Lung (tissue), 12 donors: ENCODE data around the gene DOCK2. TPM values are rescaled to one million over a fixed set of nuclear protein-coding genes. Genes with fewer than 3 reads are reported as not detected.

Experiments
- ATAC-seq: fragments of 200-7000 bp; cut with Tn5 transposase; one replicate; pipeline ENCODE4 v1.9.1; 2020; ENCODE audit warnings: moderate number of reproducible peaks; ENCODE audit not compliant: insufficient read depth, low FRiP score
- DNase-seq, 3 donors: peaks; one replicate each; pipeline ENCODE4 v3.0.0-alpha.2; 2013 to 2017
- H3K27ac ChIP-seq, 2 donors: one replicate each; pipeline ENCODE4 v1.5.1; 2013; ENCODE audit warnings: mild to moderate bottlenecking in 2 of 2, moderate library complexity in 2 of 2, control low read depth in 1 of 2, inconsistent platforms in 1 of 2, low read depth in 1 of 2, low read length in 1 of 2
- H3K27me3 ChIP-seq, 3 donors: one replicate each; pipeline ENCODE4 v1.5.1; 2013; ENCODE audit warnings: low read length in 2 of 3; ENCODE audit not compliant: control insufficient read depth in 3 of 3, insufficient read depth in 3 of 3
- H3K36me3 ChIP-seq, 4 donors: one replicate each; pipeline ENCODE4 v1.5.1; 2013; ENCODE audit warnings: low read length in 4 of 4, mild to moderate bottlenecking in 1 of 4, moderate library complexity in 1 of 4; ENCODE audit not compliant: control insufficient read depth in 4 of 4, insufficient read depth in 4 of 4
- H3K4me1 ChIP-seq, 5 donors: one replicate each; pipeline ENCODE4 v1.5.1; 2013; ENCODE audit warnings: low read length in 5 of 5, mild to moderate bottlenecking in 2 of 5, moderate library complexity in 1 of 5; ENCODE audit not compliant: control insufficient read depth in 5 of 5, insufficient read depth in 5 of 5
- H3K4me3 ChIP-seq: one replicate; pipeline ENCODE4 v1.5.1; 2013; ENCODE audit warnings: mild to moderate bottlenecking, control low read depth, moderate library complexity
- H3K9ac ChIP-seq, 2 donors: one replicate each; pipeline ENCODE4 v1.5.1; 2013; ENCODE audit warnings: low read length in 2 of 2, control low read depth in 1 of 2; ENCODE audit not compliant: insufficient read depth in 1 of 2
- H3K9me3 ChIP-seq, 4 donors: one replicate each; pipeline ENCODE4 v1.5.1; 2013; ENCODE audit warnings: low read length in 3 of 4, mild to moderate bottlenecking in 1 of 4, moderate library complexity in 1 of 4; ENCODE audit not compliant: control insufficient read depth in 4 of 4, insufficient read depth in 3 of 4
- CTCF ChIP-seq: IDR thresholded peaks from 2 replicates; pipeline ENCODE4 v1.5.1; 2012; ENCODE audit warnings: mild to moderate bottlenecking; ENCODE audit errors: control extremely low read depth, extremely low read depth
- WGBS, 2 donors: extraction: QIAGEN DNeasy Blood & Tissue Kit; methylation state at CpG; one replicate each; pipeline ENCODE4 v1.1.7; 2013; 5-methylcytosine and 5-hydroxymethylcytosine counted together
- polyA plus RNA-seq, 2 donors: library from polyadenylated mRNA; stranded (reverse); fragments of 200-250 nt; gene quantifications; one replicate each; pipeline ENCODE4 v1.2.1, GENCODE V29; 2013
- total RNA-seq, 2 donors: library from RNA; depleted of rRNA in 1 of 2; stranded (reverse); fragments of >200 nt in 1 of 2; gene quantifications; one replicate each; pipeline ENCODE4 v1.2.1, GENCODE V29; 2014 to 2021
- donor health status: control.
- donor health status: control.
- donor health status: Bipolar disorder and iron deficiency.
- donor health status: healthy.
- donor health status: DM: yes; HTN: yes; CAD: no.

DOCK2 gene
- total and polyA plus RNA-seq, 4 donors, result 9.6 to 66.6 (median 43.4) TPM

- Histone ChIP-seq H3K9me3 (peaks cover 0 to 6% (median 0%) of the 10 kb centered on the region in 4 donors), H3K27me3 (no peaks in the 10 kb centered on the region), H3K27ac (no peak overlapping the region), H3K4me3 (no peak overlapping the region), H3K9ac (no peak overlapping the region), H3K4me1 (no peaks in the 10 kb centered on the region), H3K36me3 (no peaks in the 10 kb centered on the region)
- ATAC-seq, result peak; percentile 19
- peak in 1 of 3 donors; percentile 12 for DNase-seq
- no peak for TF ChIP-seq CTCF
- 85 to 89% methylated on average over 11 of the region's 11 CpGs for WGBS, 2 donors
Observed at GRCh38 chr5:170056561-170057267, 419.6 kb downstream of the DOCK2 start.

GRCh38 chr5:170057311-170057710, 420.2 kb downstream of the DOCK2 start:
- H3K9me3 ChIP-seq, result peaks cover 0 to 7% (median 0%) of the 10 kb centered on the region in 4 donors
- ATAC-seq (peak; percentile 53), DNase-seq (peak; percentile 54 to 82 (median 64))
- no peaks in the 10 kb centered on the region for H3K36me3 ChIP-seq
- 73 to 86% methylated on average over 11 of the region's 11 CpGs for WGBS, 2 donors
- no peaks in the 10 kb centered on the region for H3K27me3 ChIP-seq
- H3K27ac ChIP-seq, result no peak overlapping the region
- TF ChIP-seq CTCF, result no peak
- H3K4me1 ChIP-seq, result peaks cover 0 to 5% (median 0%) of the 10 kb centered on the region in 5 donors
- no peak overlapping the region for H3K9ac ChIP-seq
- no peak overlapping the region for H3K4me3 ChIP-seq

- no peak overlapping the region for H3K4me3 ChIP-seq
- DNase-seq, result no peak
- 100% methylated on average over 1 of the region's 1 CpG for WGBS, 2 donors
- no peak overlapping the region for H3K9ac ChIP-seq
- ATAC-seq, result no peak
- no peak overlapping the region for H3K27ac ChIP-seq
- TF ChIP-seq CTCF, result no peak
- peaks cover 0 to 7% (median 0%) of the 10 kb centered on the region in 4 donors for H3K9me3 ChIP-seq
- no peaks in the 10 kb centered on the region for H3K27me3 ChIP-seq
- no peaks in the 10 kb centered on the region for H3K36me3 ChIP-seq
- H3K4me1 ChIP-seq, result peaks cover 0 to 9% (median 0%) of the 10 kb centered on the region in 5 donors
Observed at GRCh38 chr5:170059221-170059620, 422.1 kb downstream of the DOCK2 start.

- no peak for TF ChIP-seq CTCF
- no peaks in the 10 kb centered on the region for H3K27me3 ChIP-seq
- H3K4me3 ChIP-seq, result no peak overlapping the region
- H3K4me1 ChIP-seq, result peaks cover 0 to 6% (median 0%) of the 10 kb centered on the region in 5 donors
- DNase-seq (no peak), ATAC-seq (no peak)
- H3K9ac ChIP-seq, result no peak overlapping the region
- no peaks in the 10 kb centered on the region for H3K9me3 ChIP-seq
- peaks cover 0 to 8% (median 0%) of the 10 kb centered on the region in 4 donors for H3K36me3 ChIP-seq
- no peak overlapping the region for H3K27ac ChIP-seq
Observed at GRCh38 chr5:170067152-170067551, 430.1 kb downstream of the DOCK2 start.
